ENCODE results near the gene CYFIP2. TPM values are rescaled to one million over a fixed set of nuclear protein-coding genes. Genes with fewer than 3 reads are reported as not detected.

The CYFIP2 gene
- total RNA-seq, 1 experiment from 2014 or later, result 45.1 TPM

DNA sequence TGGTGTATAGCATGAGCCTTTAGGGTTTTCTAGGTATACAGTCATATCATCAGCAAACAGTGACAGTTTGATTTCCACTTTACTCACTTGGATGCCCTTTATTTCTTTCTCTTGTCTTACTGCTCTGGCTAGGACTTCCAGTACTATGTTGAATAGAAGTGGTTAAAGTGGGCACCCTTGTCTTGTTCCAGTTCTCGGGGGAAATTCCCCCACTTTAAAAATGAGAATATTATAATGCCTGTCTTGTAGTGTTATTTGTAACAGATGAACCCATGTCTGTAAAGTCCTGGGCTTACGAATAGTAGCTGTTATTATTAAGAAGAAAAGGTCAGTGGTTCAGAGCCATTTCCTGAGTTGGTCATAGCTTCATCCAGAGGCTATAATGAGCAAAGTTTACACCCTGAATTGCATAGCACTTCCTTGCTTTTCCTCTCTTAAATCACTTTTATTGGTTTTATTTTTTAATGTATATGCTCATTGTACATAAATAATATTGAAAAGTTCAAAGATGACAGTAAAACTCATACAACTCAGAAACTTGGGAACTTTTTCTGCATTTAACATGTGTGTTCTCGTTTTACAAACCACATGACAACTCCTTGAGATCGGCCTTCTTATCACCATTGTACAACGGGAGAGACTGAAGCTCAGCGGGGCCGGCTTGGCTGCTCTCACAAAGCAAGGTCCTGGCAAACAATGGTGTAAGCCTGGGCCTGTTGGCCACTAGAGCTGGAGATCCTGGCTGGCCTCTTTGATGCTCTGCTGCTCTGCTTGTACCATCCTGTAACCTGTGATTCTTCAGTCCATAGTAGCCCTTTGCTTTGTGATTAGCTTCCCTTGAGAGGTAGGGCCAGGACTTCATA, 85.2 kb downstream of the CYFIP2 start:
- intact Hi-C loops (cut with micrococcal nuclease), result no loop called here
- Histone ChIP-seq H3K4me1 (ENCODE audit: control insufficient read depth in 1 of 2, insufficient read depth in 2 of 2, low read length in 2 of 2) (no peaks in the 10 kb centered on the region), H3K9ac (ENCODE audit: low read length) (no peak overlapping the region), H3K9me3 (ENCODE audit: control insufficient read depth in 1 of 2, insufficient read depth in 1 of 2, low read depth in 1 of 2, low read length in 2 of 2) (no peaks in the 10 kb centered on the region), H3K27ac (ENCODE audit: low read depth, low read length) (no peak overlapping the region), H3K79me2 (ENCODE audit: insufficient read depth, low read length) (no peaks in the 10 kb centered on the region), H3K9me2 (ENCODE audit: insufficient read depth) (no peaks in the 10 kb centered on the region), H3K4me3 (replicated peaks in 1 of 2; ENCODE audit: low read depth in 1 of 2, low read length in 2 of 2) (no peak overlapping the region), H3K36me3 (ENCODE audit: control insufficient read depth in 1 of 2, insufficient read depth in 2 of 2, low read length in 2 of 2) (no peaks in the 10 kb centered on the region), H4K20me1 (ENCODE audit: insufficient read depth) (no peaks in the 10 kb centered on the region), H3K27me3 (ENCODE audit: insufficient read depth, low read length) (no peaks in the 10 kb centered on the region), H3K4me2 (ENCODE audit: low read length) (no peak overlapping the region), H2AFZ (ENCODE audit: low read depth, low read length, poor library complexity, severe bottlenecking) (no peak overlapping the region)
- RAD21 ChIA-PET (ENCODE audit: low non-redundant PET in 1 of 2, low total read pairs in 2 of 2, uncharacterized antibody in 2 of 2, unreplicated experiment in 2 of 2), result no interaction called here
- CTCF ChIA-PET, result no interaction called here
- no peak for TF ChIP-seq EGR1 (IDR thresholded peaks at IDR 0.05; ENCODE audit: low read depth)
- TF ChIP-seq POLR2A (IDR thresholded peaks at IDR 0.05; ENCODE audit: borderline replicate concordance, extremely low read depth, insufficient read depth, insufficient read length), result no peak
- TF ChIP-seq, protein P1, sequence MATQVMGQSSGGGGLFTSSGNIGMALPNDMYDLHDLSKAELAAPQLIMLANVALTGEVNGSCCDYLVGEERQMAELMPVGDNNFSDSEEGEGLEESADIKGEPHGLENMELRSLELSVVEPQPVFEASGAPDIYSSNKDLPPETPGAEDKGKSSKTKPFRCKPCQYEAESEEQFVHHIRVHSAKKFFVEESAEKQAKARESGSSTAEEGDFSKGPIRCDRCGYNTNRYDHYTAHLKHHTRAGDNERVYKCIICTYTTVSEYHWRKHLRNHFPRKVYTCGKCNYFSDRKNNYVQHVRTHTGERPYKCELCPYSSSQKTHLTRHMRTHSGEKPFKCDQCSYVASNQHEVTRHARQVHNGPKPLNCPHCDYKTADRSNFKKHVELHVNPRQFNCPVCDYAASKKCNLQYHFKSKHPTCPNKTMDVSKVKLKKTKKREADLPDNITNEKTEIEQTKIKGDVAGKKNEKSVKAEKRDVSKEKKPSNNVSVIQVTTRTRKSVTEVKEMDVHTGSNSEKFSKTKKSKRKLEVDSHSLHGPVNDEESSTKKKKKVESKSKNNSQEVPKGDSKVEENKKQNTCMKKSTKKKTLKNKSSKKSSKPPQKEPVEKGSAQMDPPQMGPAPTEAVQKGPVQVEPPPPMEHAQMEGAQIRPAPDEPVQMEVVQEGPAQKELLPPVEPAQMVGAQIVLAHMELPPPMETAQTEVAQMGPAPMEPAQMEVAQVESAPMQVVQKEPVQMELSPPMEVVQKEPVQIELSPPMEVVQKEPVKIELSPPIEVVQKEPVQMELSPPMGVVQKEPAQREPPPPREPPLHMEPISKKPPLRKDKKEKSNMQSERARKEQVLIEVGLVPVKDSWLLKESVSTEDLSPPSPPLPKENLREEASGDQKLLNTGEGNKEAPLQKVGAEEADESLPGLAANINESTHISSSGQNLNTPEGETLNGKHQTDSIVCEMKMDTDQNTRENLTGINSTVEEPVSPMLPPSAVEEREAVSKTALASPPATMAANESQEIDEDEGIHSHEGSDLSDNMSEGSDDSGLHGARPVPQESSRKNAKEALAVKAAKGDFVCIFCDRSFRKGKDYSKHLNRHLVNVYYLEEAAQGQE (IDR thresholded peaks at IDR 0.05; ENCODE audit: low read depth), result no peak
- TF ChIP-seq, protein P2, sequence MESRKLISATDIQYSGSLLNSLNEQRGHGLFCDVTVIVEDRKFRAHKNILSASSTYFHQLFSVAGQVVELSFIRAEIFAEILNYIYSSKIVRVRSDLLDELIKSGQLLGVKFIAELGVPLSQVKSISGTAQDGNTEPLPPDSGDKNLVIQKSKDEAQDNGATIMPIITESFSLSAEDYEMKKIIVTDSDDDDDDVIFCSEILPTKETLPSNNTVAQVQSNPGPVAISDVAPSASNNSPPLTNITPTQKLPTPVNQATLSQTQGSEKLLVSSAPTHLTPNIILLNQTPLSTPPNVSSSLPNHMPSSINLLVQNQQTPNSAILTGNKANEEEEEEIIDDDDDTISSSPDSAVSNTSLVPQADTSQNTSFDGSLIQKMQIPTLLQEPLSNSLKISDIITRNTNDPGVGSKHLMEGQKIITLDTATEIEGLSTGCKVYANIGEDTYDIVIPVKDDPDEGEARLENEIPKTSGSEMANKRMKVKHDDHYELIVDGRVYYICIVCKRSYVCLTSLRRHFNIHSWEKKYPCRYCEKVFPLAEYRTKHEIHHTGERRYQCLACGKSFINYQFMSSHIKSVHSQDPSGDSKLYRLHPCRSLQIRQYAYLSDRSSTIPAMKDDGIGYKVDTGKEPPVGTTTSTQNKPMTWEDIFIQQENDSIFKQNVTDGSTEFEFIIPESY (IDR thresholded peaks at IDR 0.05; ENCODE audit: extremely low read depth, insufficient replicate concordance, low read length), result no peak
- no peak for TF ChIP-seq TCF7L2 (IDR thresholded peaks at IDR 0.05; ENCODE audit: borderline replicate concordance, extremely low read depth, insufficient read depth, insufficient read length)
- TF ChIP-seq SP1 (IDR thresholded peaks at IDR 0.05; ENCODE audit: low read depth), result no peak
- no peak for TF ChIP-seq EZH2phosphoT487 (IDR thresholded peaks at IDR 0.05; ENCODE audit: borderline replicate concordance)
- no peak for TF ChIP-seq SIN3A (IDR thresholded peaks at IDR 0.05; ENCODE audit: low read depth)
- no peak for TF ChIP-seq YY1 (IDR thresholded peaks at IDR 0.05; ENCODE audit: extremely low read depth, insufficient replicate concordance, low read depth, low read length)
- no peak for TF ChIP-seq FOSL1 (IDR thresholded peaks at IDR 0.05; ENCODE audit: low read depth)
- no peak for TF ChIP-seq ZNF274 (IDR thresholded peaks at IDR 0.05; ENCODE audit: low read depth, low read length)
- TF ChIP-seq RAD21 (IDR thresholded peaks at IDR 0.05; ENCODE audit: low read depth), result no peak
- no peak for TF ChIP-seq SRF (IDR thresholded peaks at IDR 0.05; ENCODE audit: low read depth)
- TF ChIP-seq, protein P3, sequence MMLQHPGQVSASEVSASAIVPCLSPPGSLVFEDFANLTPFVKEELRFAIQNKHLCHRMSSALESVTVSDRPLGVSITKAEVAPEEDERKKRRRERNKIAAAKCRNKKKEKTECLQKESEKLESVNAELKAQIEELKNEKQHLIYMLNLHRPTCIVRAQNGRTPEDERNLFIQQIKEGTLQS (IDR thresholded peaks at IDR 0.05), result no peak
- no peak for DNase-seq (ENCODE audit: low read depth, low spot score)
- POLR2A ChIA-PET, result no interaction called here
- BruUV-seq (replicated peaks), result no TSS peak
- ATAC-seq, result no peak

All from HCT116 (cell line).